Endodermal cell (in vitro differentiated cells): ENCODE data around the gene TPD52L2. TPM values are rescaled to one million over a fixed set of nuclear protein-coding genes. Genes with fewer than 3 reads are reported as not detected.
"Not testable (repeated sequence)": the region's sequence is repeated elsewhere in the genome, so short reads cannot be mapped to it uniquely, and the experiment has no call there.

ENCODE experiments used
- DNase-seq: peaks from one replicate; pipeline ENCODE4 v3.0.0-alpha.2; 2017
- H3K27ac ChIP-seq: 2 replicates; pipeline ENCODE4 v1.5.1; 2013; ENCODE audit warnings: mild to moderate bottlenecking, low read depth, low read length, moderate library complexity
- H3K27me3 ChIP-seq: 2 replicates; pipeline ENCODE4 v1.6.1; 2013; ENCODE audit warnings: mild to moderate bottlenecking, low read length, moderate library complexity; ENCODE audit not compliant: insufficient read depth, control insufficient read depth, poor library complexity, severe bottlenecking
- H3K36me3 ChIP-seq: 2 replicates; pipeline ENCODE4 v1.7.0; 2013; ENCODE audit warnings: mild to moderate bottlenecking, low read length, moderate library complexity; ENCODE audit not compliant: control insufficient read depth, insufficient read depth
- H3K4me1 ChIP-seq: one replicate; pipeline ENCODE4 v1.7.0; 2013; ENCODE audit warnings: low read length; ENCODE audit not compliant: control insufficient read depth, insufficient read depth
- H3K4me3 ChIP-seq: 2 replicates; pipeline ENCODE4 v1.5.1; 2013; ENCODE audit warnings: mild to moderate bottlenecking, low read length, moderate library complexity
- H3K9ac ChIP-seq: 2 replicates; pipeline ENCODE4 v1.6.1; 2013; ENCODE audit warnings: mild to moderate bottlenecking, low read length, moderate library complexity; ENCODE audit not compliant: poor library complexity, severe bottlenecking; ENCODE audit errors: extremely low read depth
- H3K9me3 ChIP-seq: 2 replicates; pipeline ENCODE4 v1.6.1; 2013; ENCODE audit warnings: mild to moderate bottlenecking, low read length, moderate library complexity; ENCODE audit not compliant: control insufficient read depth
- H3K27ac Mint-ChIP-seq: 2 replicates; pipeline ENCODE4 v1.8.0; 2020; ENCODE audit warnings: mixed read lengths
- H3K27me3 Mint-ChIP-seq: 2 replicates; pipeline ENCODE4 v1.8.0; 2021; ENCODE audit warnings: mild to moderate bottlenecking, mixed read lengths; ENCODE audit not compliant: insufficient read depth
- H3K36me3 Mint-ChIP-seq: 2 replicates; pipeline ENCODE4 v1.8.0; 2020; ENCODE audit warnings: low read depth, mixed read lengths
- H3K4me1 Mint-ChIP-seq: 2 replicates; pipeline ENCODE4 v1.8.0; 2020; ENCODE audit warnings: mixed read lengths
- H3K4me3 Mint-ChIP-seq: 2 replicates; pipeline ENCODE4 v1.8.0; 2020; ENCODE audit warnings: mild to moderate bottlenecking, moderate library complexity, mixed read lengths
- H3K9me3 Mint-ChIP-seq: 2 replicates; pipeline ENCODE4 v1.8.0; 2020; ENCODE audit warnings: mild to moderate bottlenecking, mixed read lengths
- CTCF ChIP-seq: fragments of 200-600 bp; sonication (generic); conservative IDR thresholded peaks from 2 replicates; pipeline ENCODE4 v1.5.0; 2021; ENCODE audit warnings: antibody characterized with exemption, mild to moderate bottlenecking
- WGBS, 2 experiments: methylation state at CpG; one replicate each; pipeline versions ENCODE4 v1.1.5 to v1.1.7; 2013; ENCODE audit warnings: missing lambda C conversion rate in 2 of 2, mixed read lengths in 1 of 2; ENCODE audit not compliant: insufficient coverage in 1 of 2, insufficient read length in 1 of 2; 5-methylcytosine and 5-hydroxymethylcytosine counted together
- total RNA-seq, 2 donors: library from RNA; stranded (reverse); fragmentation: NEBNext Ultra II Directional in 1 of 2; extraction: Animal tissue kit (Norgen Biotek cat#: 25700) in 1 of 2; gene quantifications; 2 replicates in 1 of 2; 3 replicates in 1 of 2; pipeline ENCODE4 v1.2.1, GENCODE V29; 2021

TPD52L2 gene
- total RNA-seq, 2 donors from 2014 or later = 68.3 to 85.2 TPM

- no peak overlapping the region for H3K9ac ChIP-seq
- H3K4me3 Mint-ChIP-seq = no peak overlapping the region
- H3K36me3 Mint-ChIP-seq = peaks cover 39% of the 10 kb centered on the region
These were observed 50.4 kb downstream of the TPD52L2 start for GRCh38 chr20:63915471-63915870.

DNA sequence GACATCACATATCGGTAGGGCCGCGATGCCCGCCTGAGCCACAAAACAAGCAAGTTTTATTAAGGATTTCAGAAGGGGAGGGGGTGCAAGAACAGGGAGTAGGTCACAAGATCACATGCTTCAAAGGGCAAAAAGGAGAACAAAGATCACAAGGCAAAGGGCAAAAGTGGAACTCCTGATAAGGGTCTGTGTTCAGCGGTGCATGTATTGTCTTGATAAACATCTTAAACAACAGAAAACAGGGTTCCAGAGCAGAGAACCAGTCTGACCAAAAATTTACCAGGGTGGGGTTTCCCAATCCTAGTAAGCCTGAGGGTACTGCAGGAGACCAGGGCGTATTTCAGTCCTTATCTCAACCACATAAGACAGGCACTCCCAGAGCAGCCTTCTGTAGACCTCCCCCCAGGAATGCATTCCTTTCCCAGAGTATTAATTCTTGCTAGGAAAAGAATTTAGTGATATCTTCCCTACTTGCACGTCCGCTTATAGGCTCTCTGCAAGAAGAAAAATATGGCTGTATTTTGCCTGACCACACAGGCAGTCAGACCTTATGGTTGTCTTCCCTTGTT, 51.4 kb downstream of the TPD52L2 start:
- H3K4me3 ChIP-seq, H3K9ac ChIP-seq, H3K4me1 Mint-ChIP-seq, H3K27ac Mint-ChIP-seq, H3K27me3 Mint-ChIP-seq, H3K27me3 ChIP-seq, H3K36me3 ChIP-seq, H3K4me1 ChIP-seq, DNase-seq, H3K27ac ChIP-seq, H3K4me3 Mint-ChIP-seq: not testable (repeated sequence)
- H3K9me3 Mint-ChIP-seq = peaks cover 27% of the 10 kb centered on the region
- peaks cover 23% of the 10 kb centered on the region for H3K9me3 ChIP-seq
- 97 to 99% methylated on average over 8 of the region's 8 CpGs for WGBS, 2 experiments
- peaks cover 43% of the 10 kb centered on the region for H3K36me3 Mint-ChIP-seq

More at GRCh38 chr20:63915471-63915870, 50.4 kb downstream of the TPD52L2 start:
- Mint-ChIP-seq H3K27ac (no peak overlapping the region), H3K9me3 (peaks cover 27% of the 10 kb centered on the region), H3K27me3 (no peaks in the 10 kb centered on the region), H3K4me1 (peaks cover 9% of the 10 kb centered on the region)
- no peak overlapping the region for H3K4me3 ChIP-seq
- H3K27me3 ChIP-seq = no peaks in the 10 kb centered on the region
- no peak for TF ChIP-seq CTCF
- peaks cover 7% of the 10 kb centered on the region for H3K36me3 ChIP-seq
- no peak for DNase-seq
- no peak overlapping the region for H3K27ac ChIP-seq
- H3K4me1 ChIP-seq = no peaks in the 10 kb centered on the region
- peaks cover 23% of the 10 kb centered on the region for H3K9me3 ChIP-seq
- 95 to 100% methylated on average over 4 to 6 of the region's 6 CpGs for WGBS, 2 experiments

DNA sequence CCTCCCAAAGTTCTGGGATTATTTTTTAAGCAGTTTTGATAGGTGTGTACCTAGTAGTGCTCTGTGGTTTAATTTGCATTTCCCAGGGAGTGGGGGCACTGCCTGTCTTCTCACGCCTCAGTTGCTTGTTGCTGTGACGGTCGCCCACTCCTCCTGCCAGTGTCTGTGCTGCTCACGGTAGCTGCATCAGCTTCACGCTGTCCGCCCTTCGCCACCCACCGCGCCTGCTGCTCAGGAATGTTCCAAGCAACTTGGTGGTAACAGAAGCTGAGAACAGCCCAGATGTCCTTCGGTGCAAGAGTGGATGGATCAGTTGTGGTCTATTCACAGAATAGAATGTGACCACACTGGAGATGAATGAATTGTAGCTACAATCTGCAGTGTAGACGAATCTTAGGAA, 52.7 kb downstream of the TPD52L2 start:
- H3K36me3 ChIP-seq = peaks cover 11% of the 10 kb centered on the region
- H3K4me3 ChIP-seq = no peak overlapping the region
- no peak overlapping the region for H3K27ac ChIP-seq
- Mint-ChIP-seq H3K9me3 (peaks cover 27% of the 10 kb centered on the region), H3K27me3 (no peaks in the 10 kb centered on the region), H3K36me3 (peaks cover 43% of the 10 kb centered on the region), H3K27ac (no peak overlapping the region), H3K4me3 (no peak overlapping the region), H3K4me1 (peaks cover 5% of the 10 kb centered on the region)
- WGBS, 2 experiments = 95 to 100% methylated on average over 3 to 11 of the region's 11 CpGs
- H3K9me3 ChIP-seq = peaks cover 23% of the 10 kb centered on the region
- no peaks in the 10 kb centered on the region for H3K4me1 ChIP-seq
- no peak overlapping the region for H3K9ac ChIP-seq
- DNase-seq = no peak
- TF ChIP-seq CTCF = no peak
- no peaks in the 10 kb centered on the region for H3K27me3 ChIP-seq

DNA sequence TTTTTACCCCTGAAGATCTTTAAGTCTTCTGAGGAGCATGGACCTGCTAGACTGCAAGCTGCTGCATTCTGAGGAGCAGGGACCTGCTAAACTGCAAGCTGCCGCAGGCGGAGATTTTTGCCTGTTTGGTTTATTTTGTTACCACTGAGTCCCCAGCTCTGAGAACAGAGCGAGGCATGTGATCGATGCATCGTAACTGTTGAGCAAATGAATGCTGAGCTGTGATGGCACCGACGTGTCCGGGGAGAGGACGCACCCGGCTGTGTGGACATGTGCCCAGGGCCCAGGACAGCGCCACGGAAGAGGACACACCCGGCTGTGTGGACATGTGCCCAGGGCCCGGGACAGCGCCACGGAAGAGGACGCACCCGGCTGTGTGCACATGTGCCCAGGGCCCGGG, 54.1 kb downstream of the TPD52L2 start:
- WGBS, 2 experiments = 97 to 98% methylated on average over 10 to 13 of the region's 19 CpGs
- H3K4me1 Mint-ChIP-seq = no peaks in the 10 kb centered on the region
- H3K27ac ChIP-seq = no peak overlapping the region

More for the DNA sequence above, 54.1 kb downstream of the TPD52L2 start:
- Histone ChIP-seq H3K9ac (no peak overlapping the region), H3K27me3 (no peaks in the 10 kb centered on the region), H3K9me3 (peaks cover 23% of the 10 kb centered on the region), H3K36me3 (peaks cover 11% of the 10 kb centered on the region), H3K4me1 (no peaks in the 10 kb centered on the region), H3K4me3 (no peak overlapping the region)
- Mint-ChIP-seq H3K4me3 (no peak overlapping the region), H3K27me3 (no peaks in the 10 kb centered on the region), H3K9me3 (peaks cover 27% of the 10 kb centered on the region), H3K36me3 (peaks cover 41% of the 10 kb centered on the region), H3K27ac (no peak overlapping the region)
- DNase-seq = no peak
- no peak for TF ChIP-seq CTCF
